IMR-90 (cell line): ENCODE measurements around the gene ARHGAP23. TPM values are rescaled to one million over a fixed set of nuclear protein-coding genes. Genes with fewer than 3 reads are reported as not detected.
"Not testable (repeated sequence)": the region's sequence is repeated elsewhere in the genome, so short reads cannot be mapped to it uniquely, and the experiment has no call there.

Experiments used
- ATAC-seq: fragments of 200-7000 bp; cut with Tn5 transposase; 2 replicates; pipeline ENCODE4 v1.9.1; 2020; ENCODE audit warnings: low read depth, mild to moderate bottlenecking, moderate library complexity
- BruUV-seq: library from RNA; stranded (reverse); fragments of 400-500 nt; replicated peaks from 2 replicates; lab custom pipeline; 2021; lab: Mats Ljungman, UMichigan
- CTCF ChIA-PET: fragments of 300-600 bp; formaldehyde crosslinking; extraction: SDS; loops from one replicate; lab custom pipeline; 2021; ENCODE audit warnings: antibody characterized with exemption; lab: Yijun Ruan, JAX
- POLR2A ChIA-PET: fragments of 300-600 bp; sonication (Branson Sonifier 250); formaldehyde crosslinking; loops from one replicate; lab custom pipeline; 2022; ENCODE audit warnings: antibody characterized with exemption; ENCODE audit not compliant: unreplicated experiment; lab: Charles Lee
- DNase-seq: peaks from one replicate; pipeline ENCODE4 v3.0.0; 2013
- H2AFZ ChIP-seq: replicated peaks from 2 replicates; pipeline ENCODE3; 2013; ENCODE audit warnings: low read length, mild to moderate bottlenecking; ENCODE audit not compliant: poor library complexity
- H2AK5ac ChIP-seq: 2 replicates; pipeline ENCODE4 v1.6.1; 2013; ENCODE audit warnings: low read depth, low read length, inconsistent platforms
- H2AK9ac ChIP-seq: replicated peaks from 2 replicates; pipeline ENCODE3; 2013; ENCODE audit warnings: mild to moderate bottlenecking, low read depth, low read length, moderate library complexity; ENCODE audit not compliant: poor library complexity
- H2BK120ac ChIP-seq: 2 replicates; pipeline ENCODE4 v1.6.1; 2013; ENCODE audit warnings: low read depth, low read length, inconsistent platforms
- H2BK15ac ChIP-seq: 3 replicates; pipeline ENCODE4 v1.6.1; 2013; ENCODE audit warnings: low read depth, low read length, inconsistent platforms
- H2BK20ac ChIP-seq: 2 replicates; pipeline ENCODE4 v1.6.1; 2013; ENCODE audit warnings: low read depth, mild to moderate bottlenecking, inconsistent platforms, low read length, moderate library complexity
- H2BK5ac ChIP-seq: 2 replicates; pipeline ENCODE4 v1.6.1; 2013; ENCODE audit warnings: mild to moderate bottlenecking, low read depth, low read length, inconsistent platforms; ENCODE audit not compliant: poor library complexity, severe bottlenecking
- H3K14ac ChIP-seq: replicated peaks from 2 replicates; pipeline ENCODE4 v1.6.1; 2013; ENCODE audit warnings: low read depth, low read length, inconsistent platforms
- H3K18ac ChIP-seq: 2 replicates; pipeline ENCODE4 v1.6.1; 2013; ENCODE audit warnings: low read depth, low read length, control low read depth
- H3K23ac ChIP-seq: 2 replicates; pipeline ENCODE4 v1.6.1; 2013; ENCODE audit warnings: low read depth, low read length, inconsistent platforms
- H3K27ac ChIP-seq: 2 replicates; pipeline ENCODE4 v1.5.1; 2013; ENCODE audit warnings: mild to moderate bottlenecking, control low read depth, low read length; ENCODE audit not compliant: insufficient read depth
- H3K27me3 ChIP-seq: 2 replicates; pipeline ENCODE4 v1.6.1; 2013; ENCODE audit warnings: low read length; ENCODE audit not compliant: control insufficient read depth, insufficient read depth
- H3K36me3 ChIP-seq: 2 replicates; pipeline ENCODE4 v1.6.1; 2013; ENCODE audit warnings: low read length, mixed read lengths; ENCODE audit not compliant: control insufficient read depth, insufficient read depth
- H3K4ac ChIP-seq: 2 replicates; pipeline ENCODE4 v1.6.1; 2013; ENCODE audit warnings: low read depth, low read length, inconsistent platforms
- H3K4me1 ChIP-seq: 2 replicates; pipeline ENCODE4 v1.6.1; 2013; ENCODE audit warnings: low read length, mixed read lengths; ENCODE audit not compliant: control insufficient read depth, insufficient read depth
- H3K4me2 ChIP-seq: 2 replicates; pipeline ENCODE4 v1.6.1; 2013; ENCODE audit warnings: low read depth, mild to moderate bottlenecking, control low read depth, low read length, moderate library complexity
- H3K4me3 ChIP-seq: 2 replicates; pipeline ENCODE4 v1.5.1; 2013; ENCODE audit warnings: low read depth, mild to moderate bottlenecking, control low read depth, low read length, moderate library complexity; ENCODE audit not compliant: insufficient read depth
- H3K56ac ChIP-seq: 2 replicates; pipeline ENCODE4 v1.6.1; 2013; ENCODE audit warnings: low read length, inconsistent platforms; ENCODE audit not compliant: insufficient read depth; ENCODE audit errors: extremely low read depth
- H3K79me1 ChIP-seq, 2 experiments: 2 replicates each; pipeline ENCODE4 v1.6.1; 2013; ENCODE audit warnings: low read length in 2 of 2, inconsistent platforms in 1 of 2, low read depth in 1 of 2
- H3K9ac ChIP-seq: 2 replicates; pipeline ENCODE4 v1.6.1; 2013; ENCODE audit warnings: low read depth, low read length, control low read depth
- H3K9me1 ChIP-seq: 2 replicates; pipeline ENCODE4 v1.6.1; 2013; ENCODE audit warnings: low read length, inconsistent platforms; ENCODE audit not compliant: insufficient read depth
- H3K9me3 ChIP-seq: 2 replicates; pipeline ENCODE4 v1.6.1; 2013; ENCODE audit warnings: low read length; ENCODE audit not compliant: control insufficient read depth, insufficient read depth
- H4K20me1 ChIP-seq: 2 replicates; pipeline ENCODE4 v1.6.1; 2013; ENCODE audit warnings: low read length, inconsistent platforms; ENCODE audit not compliant: insufficient read depth
- H4K5ac ChIP-seq: 2 replicates; pipeline ENCODE4 v1.6.1; 2013; ENCODE audit warnings: mild to moderate bottlenecking, low read depth, low read length, control low read depth
- H4K8ac ChIP-seq, 2 experiments: 2 replicates each; pipeline ENCODE4 v1.6.1; 2013; ENCODE audit warnings: low read depth in 2 of 2, low read length in 2 of 2, control low read depth in 1 of 2, inconsistent platforms in 1 of 2
- H4K91ac ChIP-seq: 2 replicates; pipeline ENCODE4 v1.6.1; 2013; ENCODE audit warnings: low read depth, low read length, inconsistent platforms; ENCODE audit not compliant: insufficient read depth
- CEBPB ChIP-seq: IDR thresholded peaks from 2 replicates; pipeline ENCODE4 v1.6.1; 2012; ENCODE audit warnings: low read depth, low read length, improper control_type of control experiment
- RAD21 ChIP-seq: IDR thresholded peaks from 2 replicates; pipeline ENCODE4 v1.6.1; 2012; ENCODE audit warnings: low read length, improper control_type of control experiment
- SMC3 ChIP-seq: fragments of 150-350 bp; IDR thresholded peaks from 2 replicates; pipeline ENCODE4 v1.6.1; 2016; ENCODE audit warnings: low read depth, mild to moderate bottlenecking, antibody characterized with exemption, low read length, moderate library complexity
- WGBS, 2 experiments: methylation state at CpG; one replicate each; pipeline versions ENCODE4 v1.1.5 to v1.1.7; 2013; ENCODE audit warnings: missing lambda C conversion rate in 2 of 2; ENCODE audit not compliant: insufficient read length in 1 of 2; ENCODE audit errors: extremely low coverage in 2 of 2; 5-methylcytosine and 5-hydroxymethylcytosine counted together
- dilution Hi-C: fragments of 300-500 bp; cut with HindIII; formaldehyde crosslinking; loops from one replicate; pipeline ENCODE4 v1.14.3; 2018; ENCODE audit warnings: low sequenced_read_pairs; ENCODE audit not compliant: unreplicated experiment
- in situ Hi-C: fragments of 300-500 bp; cut with MboI; formaldehyde crosslinking; loops from 3 replicates; pipeline ENCODE4 v1.14.3; 2019; ENCODE audit warnings: low sequenced_read_pairs, inconsistent platforms, mixed read lengths
- intact Hi-C: fragments of 100-400 bp; cut with micrococcal nuclease; formaldehyde crosslinking; loops from 2 replicates; pipeline ENCODE4 v1.10.0; 2022
- polyA plus RNA-seq, 3 experiments: library from polyadenylated mRNA; depleted of rRNA; stranded (reverse); fragments of >200 nt; gene quantifications; 2 replicates each; pipeline ENCODE4 v1.2.3, GENCODE V29; 2012; ENCODE audit warnings: low replicate concordance in 1 of 3
- total RNA-seq: library from RNA; depleted of rRNA; stranded (reverse); fragments of >200 nt; gene quantifications from 2 replicates; pipeline ENCODE4 v1.2.3, GENCODE V29; 2012
- TF ChIP-seq, protein P1 (sequence below): conservative IDR thresholded peaks from 2 replicates; pipeline ENCODE4 v1.5.1; 2012; ENCODE audit warnings: mild to moderate bottlenecking, low read depth, low read length, improper control_type of control experiment

Gene ARHGAP23
- total and polyA plus RNA-seq, 2 of the 4 experiments (the other 2 are of a cell fraction), result 9.3 to 43.3 TPM

DNA sequence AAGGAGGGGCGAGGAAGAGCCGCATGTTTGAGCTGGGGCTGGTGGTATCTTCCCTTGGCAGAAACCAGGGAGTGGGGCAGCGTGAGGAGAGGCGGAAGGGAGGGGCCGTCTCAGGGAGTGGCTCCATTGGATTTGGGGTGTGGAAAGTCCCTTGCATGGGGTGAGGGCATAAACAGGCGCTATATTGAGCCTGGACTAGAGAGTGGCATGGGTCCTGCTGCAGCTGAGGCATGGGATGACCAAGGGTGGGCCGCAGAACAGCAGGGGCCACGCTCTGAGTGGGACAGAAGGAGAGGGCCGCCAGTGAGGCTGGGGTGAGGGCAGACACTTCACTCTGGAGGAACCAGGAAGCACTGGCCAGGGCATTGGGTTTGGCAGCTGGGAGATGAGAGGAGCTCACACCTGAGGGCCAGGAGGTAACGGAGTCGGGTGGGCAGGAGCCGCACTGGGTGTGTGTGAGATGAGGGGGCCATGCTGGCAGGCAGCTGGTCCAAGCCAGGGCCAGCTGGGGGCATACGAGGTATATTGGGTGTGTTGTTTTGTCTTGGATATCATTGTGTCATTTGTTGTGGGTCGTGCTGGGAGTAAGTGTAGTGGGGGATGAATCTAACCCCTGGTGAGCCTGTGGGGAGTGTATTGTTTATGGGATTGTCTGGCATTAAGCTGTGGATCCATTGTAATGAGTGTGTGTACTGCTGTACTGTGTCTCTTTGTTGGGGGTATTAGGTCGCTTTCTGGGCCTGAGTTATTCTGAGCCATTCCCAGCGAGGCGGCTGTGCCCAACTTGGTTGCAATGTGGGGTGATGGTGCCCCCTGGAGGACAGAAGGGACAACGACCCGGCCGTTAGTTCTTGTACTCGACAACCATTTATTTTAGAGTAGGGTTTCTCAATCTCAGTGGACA is 56.2 kb downstream of the ARHGAP23 start:
- in situ Hi-C loops, result loop anchor here (5.0 to 25.0 kb wide), 2 partner anchors 42 to 122 kb away; partner anchors contain the start of gene SOCS7

More for the DNA sequence above, 56.2 kb downstream of the ARHGAP23 start:
- TF ChIP-seq SMC3 (peak; percentile 84), RAD21 (peak; percentile 76), CEBPB (peak; percentile 29; the same call in 1 of the 2 replicates)
- TF ChIP-seq, protein P1, sequence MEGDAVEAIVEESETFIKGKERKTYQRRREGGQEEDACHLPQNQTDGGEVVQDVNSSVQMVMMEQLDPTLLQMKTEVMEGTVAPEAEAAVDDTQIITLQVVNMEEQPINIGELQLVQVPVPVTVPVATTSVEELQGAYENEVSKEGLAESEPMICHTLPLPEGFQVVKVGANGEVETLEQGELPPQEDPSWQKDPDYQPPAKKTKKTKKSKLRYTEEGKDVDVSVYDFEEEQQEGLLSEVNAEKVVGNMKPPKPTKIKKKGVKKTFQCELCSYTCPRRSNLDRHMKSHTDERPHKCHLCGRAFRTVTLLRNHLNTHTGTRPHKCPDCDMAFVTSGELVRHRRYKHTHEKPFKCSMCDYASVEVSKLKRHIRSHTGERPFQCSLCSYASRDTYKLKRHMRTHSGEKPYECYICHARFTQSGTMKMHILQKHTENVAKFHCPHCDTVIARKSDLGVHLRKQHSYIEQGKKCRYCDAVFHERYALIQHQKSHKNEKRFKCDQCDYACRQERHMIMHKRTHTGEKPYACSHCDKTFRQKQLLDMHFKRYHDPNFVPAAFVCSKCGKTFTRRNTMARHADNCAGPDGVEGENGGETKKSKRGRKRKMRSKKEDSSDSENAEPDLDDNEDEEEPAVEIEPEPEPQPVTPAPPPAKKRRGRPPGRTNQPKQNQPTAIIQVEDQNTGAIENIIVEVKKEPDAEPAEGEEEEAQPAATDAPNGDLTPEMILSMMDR, result peak; percentile 79
- H3K23ac ChIP-seq, H3K4ac ChIP-seq, H2BK20ac ChIP-seq, CTCF ChIA-PET, H3K9me3 ChIP-seq, H2AFZ ChIP-seq, H3K27me3 ChIP-seq, H3K14ac ChIP-seq, POLR2A ChIA-PET, H3K56ac ChIP-seq, H4K5ac ChIP-seq, H2BK15ac ChIP-seq, H3K4me3 ChIP-seq, H3K4me2 ChIP-seq, H2AK5ac ChIP-seq, dilution Hi-C loops, H2BK120ac ChIP-seq, H3K18ac ChIP-seq, BruUV-seq, H2AK9ac ChIP-seq, H3K9me1 ChIP-seq, H2BK5ac ChIP-seq, H4K8ac ChIP-seq, H4K91ac ChIP-seq: not testable (repeated sequence)
- Histone ChIP-seq H3K4me1 (peaks cover 11% of the 10 kb centered on the region; the same call in 1 of the 2 replicates), H3K9ac (0 out of 2 replicates have a peak overlapping the region, but pooled peaks have one; percentile 14), H3K79me1 (peaks cover 6 to 26% of the 10 kb centered on the region in 2 experiments), H4K20me1 (peaks cover 46% of the 10 kb centered on the region), H3K36me3 (peaks cover 45% of the 10 kb centered on the region), H3K27ac (peak overlapping the region; percentile 47; the same call in 1 of the 2 replicates)
- ATAC-seq (peak; percentile 97), DNase-seq (peak; percentile 63)
- intact Hi-C loops, result loop anchor here (5.0 kb wide), 3 partner anchors 42 to 137 kb away; no protein-coding TSS in a partner anchor
- WGBS, 2 experiments, result 60% methylated on average over 5 of the region's 21 CpGs; no CpG with 5 or more reads in 1 of the 2 experiments
